GM19193 (cell line): ENCODE data around the gene KRTAP21-3.
"Not testable (repeated sequence)": the region's sequence is repeated elsewhere in the genome, so short reads cannot be mapped to it uniquely, and the experiment has no call there.

Experiments
- POLR2A ChIP-seq: IDR thresholded peaks from 4 replicates; pipeline ENCODE4 v1.6.1; 2011; ENCODE audit not compliant: insufficient read depth, insufficient read length; ENCODE audit errors: extremely low read depth

KRTAP21-3 gene

GRCh38 chr21:30718239-30718909 is at the start of gene KRTAP21-3:
TSS of gene KRTAP21-3 (minus strand) at chr21:30718777. CDS start at chr21:30718759, 18 bp downstream.
- no peak for TF ChIP-seq POLR2A

GRCh38 chr21:30760776-30761175 is 42.2 kb upstream of the KRTAP21-3 start:
- no peak for TF ChIP-seq POLR2A

- TF ChIP-seq POLR2A, result no peak
These were observed 39.7 kb upstream of the KRTAP21-3 start for GRCh38 chr21:30758306-30758705.

GRCh38 chr21:30755328-30755727 is 36.8 kb upstream of the KRTAP21-3 start, which contains the start of gene KRTAP21-1:
TSS of gene KRTAP21-1 (minus strand) at chr21:30755428. CDS start at chr21:30755378, 50 bp downstream.
- not testable (repeated sequence) for TF ChIP-seq POLR2A

GRCh38 chr21:30747159-30747558 is 28.6 kb upstream of the KRTAP21-3 start, which contains the start of gene KRTAP21-2:
TSS of gene KRTAP21-2 (minus strand) at chr21:30747259. CDS start at chr21:30747202, 57 bp downstream.
- TF ChIP-seq POLR2A, result no peak

GRCh38 chr21:30740462-30740861 is 21.9 kb upstream of the KRTAP21-3 start:
- TF ChIP-seq POLR2A, result no peak

- TF ChIP-seq POLR2A, result no peak
These were observed 14.4 kb upstream of the KRTAP21-3 start for GRCh38 chr21:30733026-30733425.

GRCh38 chr21:30726726-30727125 is 8.1 kb upstream of the KRTAP21-3 start:
- TF ChIP-seq POLR2A, result no peak

GRCh38 chr21:30719401-30719800 is 824 bp upstream of the KRTAP21-3 start:
- no peak for TF ChIP-seq POLR2A

- no peak for TF ChIP-seq POLR2A
These were observed 1.5 kb downstream of the KRTAP21-3 start for GRCh38 chr21:30717105-30717504.

GRCh38 chr21:30714946-30715345 is 3.6 kb downstream of the KRTAP21-3 start:
- TF ChIP-seq POLR2A, result no peak

- TF ChIP-seq POLR2A, result no peak
These were observed 4.1 kb downstream of the KRTAP21-3 start for GRCh38 chr21:30714456-30714855.

- TF ChIP-seq POLR2A, result no peak
These were observed 4.8 kb downstream of the KRTAP21-3 start for GRCh38 chr21:30713766-30714165.

GRCh38 chr21:30710499-30710898 is 8.1 kb downstream of the KRTAP21-3 start:
- TF ChIP-seq POLR2A, result no peak

GRCh38 chr21:30707409-30707808 is 11.2 kb downstream of the KRTAP21-3 start:
- TF ChIP-seq POLR2A, result no peak

GRCh38 chr21:30695956-30696355 is 22.6 kb downstream of the KRTAP21-3 start:
- TF ChIP-seq POLR2A, result no peak
